Activated T-helper 2 cell treated with anti-CD3 and anti-CD28 coated beads, Interferon-gamma antibody, Interleukin-2, Interleukin-4, amounts not matched to agents 10 μg/mL and 5 μg/mL and 100 μg/mL, durations not matched to agents 14 hours and 24 hours and 36 hours (primary cell): ENCODE data around the gene SASH1. TPM values are rescaled to one million over a fixed set of nuclear protein-coding genes. Genes with fewer than 3 reads are reported as not detected.
"Not testable (repeated sequence)": the region's sequence is repeated elsewhere in the genome, so short reads cannot be mapped to it uniquely, and the experiment has no call there.

Experiments
- DNase-seq: peaks from one replicate; pipeline ENCODE4 v3.0.0; 2021; ENCODE audit warnings: low spot score
- H3K27ac Mint-ChIP-seq: one replicate; pipeline ENCODE4 v1.8.0; 2021; ENCODE audit warnings: mixed read lengths
- H3K27me3 Mint-ChIP-seq: one replicate; pipeline ENCODE4 v1.8.0; 2021; ENCODE audit warnings: low read depth, mixed read lengths
- H3K36me3 Mint-ChIP-seq: one replicate; pipeline ENCODE4 v1.8.0; 2021; ENCODE audit warnings: low read depth, mixed read lengths
- H3K4me1 Mint-ChIP-seq: one replicate; pipeline ENCODE4 v1.8.0; 2021; ENCODE audit warnings: low read depth, mixed read lengths
- H3K4me3 Mint-ChIP-seq: one replicate; pipeline ENCODE4 v1.8.0; 2021; ENCODE audit warnings: low read depth, mild to moderate bottlenecking, moderate library complexity, mixed read lengths
- H3K9me3 Mint-ChIP-seq: one replicate; pipeline ENCODE4 v1.8.0; 2021; ENCODE audit warnings: mixed read lengths
- intact Hi-C: fragments of 100-400 bp; cut with micrococcal nuclease; formaldehyde crosslinking; loops from one replicate; pipeline ENCODE4 v1.15.1; 2023
- total RNA-seq: library from RNA; stranded (reverse); gene quantifications from 2 replicates; pipeline ENCODE4 v1.2.3, GENCODE V29; 2022

SASH1 gene
- total RNA-seq, 1 donor from 2014 or later, result 0.52 TPM

- no peaks in the 10 kb centered on the region for H3K36me3 Mint-ChIP-seq
- no peak overlapping the region for H3K27ac Mint-ChIP-seq
- H3K9me3 Mint-ChIP-seq, result no peaks in the 10 kb centered on the region
- H3K27me3 Mint-ChIP-seq, result peaks cover 2% of the 10 kb centered on the region
- H3K4me1 Mint-ChIP-seq, result no peaks in the 10 kb centered on the region
- DNase-seq, result no peak
- intact Hi-C loops, result no loop called here
- no peak overlapping the region for H3K4me3 Mint-ChIP-seq
These were observed 15.7 kb downstream of the SASH1 start for GRCh38 chr6:148358196-148358785.

- Mint-ChIP-seq H3K4me1 (no peaks in the 10 kb centered on the region), H3K27me3 (peaks cover 2% of the 10 kb centered on the region), H3K27ac (no peak overlapping the region), H3K4me3 (no peak overlapping the region), H3K36me3 (no peaks in the 10 kb centered on the region), H3K9me3 (no peaks in the 10 kb centered on the region)
- no peak for DNase-seq
- intact Hi-C loops, result no loop called here
These were observed 16.6 kb downstream of the SASH1 start for GRCh38 chr6:148359228-148359627.

- no peak overlapping the region for H3K4me3 Mint-ChIP-seq
- H3K27ac Mint-ChIP-seq, result no peak overlapping the region
- intact Hi-C loops, result no loop called here
- H3K36me3 Mint-ChIP-seq, result no peaks in the 10 kb centered on the region
- peaks cover 5% of the 10 kb centered on the region for H3K4me1 Mint-ChIP-seq
- DNase-seq, result no peak
- no peaks in the 10 kb centered on the region for H3K27me3 Mint-ChIP-seq
- no peaks in the 10 kb centered on the region for H3K9me3 Mint-ChIP-seq
These were observed 21.6 kb downstream of the SASH1 start for GRCh38 chr6:148364056-148364824.

GRCh38 chr6:148365041-148365440, 22.4 kb downstream of the SASH1 start:
- no peak overlapping the region for H3K27ac Mint-ChIP-seq
- intact Hi-C loops, result no loop called here
- H3K9me3 Mint-ChIP-seq, result no peaks in the 10 kb centered on the region
- no peak for DNase-seq
- peaks cover 5% of the 10 kb centered on the region for H3K4me1 Mint-ChIP-seq
- H3K4me3 Mint-ChIP-seq, result no peak overlapping the region
- no peaks in the 10 kb centered on the region for H3K36me3 Mint-ChIP-seq
- no peaks in the 10 kb centered on the region for H3K27me3 Mint-ChIP-seq

GRCh38 chr6:148367411-148368024, 24.9 kb downstream of the SASH1 start:
- intact Hi-C loops, result no loop called here
- no peak for DNase-seq
- H3K36me3 Mint-ChIP-seq, result no peaks in the 10 kb centered on the region
- no peak overlapping the region for H3K27ac Mint-ChIP-seq
- no peaks in the 10 kb centered on the region for H3K9me3 Mint-ChIP-seq
- H3K27me3 Mint-ChIP-seq, result no peaks in the 10 kb centered on the region
- peaks cover 5% of the 10 kb centered on the region for H3K4me1 Mint-ChIP-seq
- no peak overlapping the region for H3K4me3 Mint-ChIP-seq

- peaks cover 3% of the 10 kb centered on the region for H3K27me3 Mint-ChIP-seq
- intact Hi-C loops, result no loop called here
- DNase-seq, result no peak
- H3K36me3 Mint-ChIP-seq, result no peaks in the 10 kb centered on the region
- H3K9me3 Mint-ChIP-seq, result no peaks in the 10 kb centered on the region
- H3K27ac Mint-ChIP-seq, result no peak overlapping the region
- H3K4me1 Mint-ChIP-seq, result peaks cover 5% of the 10 kb centered on the region
- no peak overlapping the region for H3K4me3 Mint-ChIP-seq
These were observed 27.5 kb downstream of the SASH1 start for GRCh38 chr6:148370176-148370575.

- H3K36me3 Mint-ChIP-seq, result no peaks in the 10 kb centered on the region
- no peaks in the 10 kb centered on the region for H3K4me1 Mint-ChIP-seq
- DNase-seq, result no peak
- H3K27me3 Mint-ChIP-seq, result peaks cover 3% of the 10 kb centered on the region
- intact Hi-C loops, result no loop called here
- no peaks in the 10 kb centered on the region for H3K9me3 Mint-ChIP-seq
- no peak overlapping the region for H3K4me3 Mint-ChIP-seq
- no peak overlapping the region for H3K27ac Mint-ChIP-seq
These were observed 31.6 kb downstream of the SASH1 start for GRCh38 chr6:148374040-148374774.

GRCh38 chr6:148375401-148375800, 32.8 kb downstream of the SASH1 start:
- intact Hi-C loops, result no loop called here
- Mint-ChIP-seq H3K9me3 (no peaks in the 10 kb centered on the region), H3K4me1 (no peaks in the 10 kb centered on the region), H3K36me3 (no peaks in the 10 kb centered on the region), H3K27ac (no peak overlapping the region), H3K4me3 (no peak overlapping the region), H3K27me3 (peaks cover 3% of the 10 kb centered on the region)
- DNase-seq, result no peak

- Mint-ChIP-seq H3K27me3 (peaks cover 3% of the 10 kb centered on the region), H3K9me3 (no peaks in the 10 kb centered on the region), H3K27ac (no peak overlapping the region), H3K4me1 (no peaks in the 10 kb centered on the region), H3K4me3 (no peak overlapping the region), H3K36me3 (no peaks in the 10 kb centered on the region)
- intact Hi-C loops, result no loop called here
- DNase-seq, result no peak
These were observed 36.8 kb downstream of the SASH1 start for GRCh38 chr6:148379481-148379880.

- intact Hi-C loops, result no loop called here
- Mint-ChIP-seq H3K9me3 (no peaks in the 10 kb centered on the region), H3K4me3 (no peak overlapping the region), H3K4me1 (no peaks in the 10 kb centered on the region), H3K27ac (no peak overlapping the region), H3K27me3 (peaks cover 3% of the 10 kb centered on the region), H3K36me3 (no peaks in the 10 kb centered on the region)
- DNase-seq, result no peak
These were observed 37.5 kb downstream of the SASH1 start for GRCh38 chr6:148379966-148380713.

GRCh38 chr6:148382051-148382450, 39.4 kb downstream of the SASH1 start:
- H3K4me1 Mint-ChIP-seq, intact Hi-C loops, H3K9me3 Mint-ChIP-seq, DNase-seq, H3K36me3 Mint-ChIP-seq, H3K27ac Mint-ChIP-seq, H3K27me3 Mint-ChIP-seq, H3K4me3 Mint-ChIP-seq: not testable (repeated sequence)

- no peak for DNase-seq
- intact Hi-C loops, result no loop called here
- H3K4me3 Mint-ChIP-seq, result no peak overlapping the region
These were observed 40.2 kb downstream of the SASH1 start for GRCh38 chr6:148382861-148383260.

More at GRCh38 chr6:148382861-148383260, 40.2 kb downstream of the SASH1 start:
- Mint-ChIP-seq H3K27ac (no peak overlapping the region), H3K9me3 (no peaks in the 10 kb centered on the region), H3K36me3 (no peaks in the 10 kb centered on the region), H3K27me3 (peaks cover 3% of the 10 kb centered on the region), H3K4me1 (no peaks in the 10 kb centered on the region)
